CD14-positive monocyte (primary cell): ENCODE measurements around the gene JUP. TPM values are rescaled to one million over a fixed set of nuclear protein-coding genes. Genes with fewer than 3 reads are reported as not detected.

Experiments
- DNase-seq, 3 donors: peaks; one replicate each; pipeline ENCODE4 v3.0.0-alpha.2; 2011 to 2022
- H2AFZ ChIP-seq: 2 replicates; pipeline ENCODE4 v1.6.0; 2012; ENCODE audit warnings: mild to moderate bottlenecking, low read depth, low read length, inconsistent platforms; ENCODE audit not compliant: insufficient read depth, poor library complexity, severe bottlenecking
- H3K27ac ChIP-seq, 2 donors: 1 replicate in 1 of 2; 2 replicates in 1 of 2; pipeline ENCODE4 v1.5.1; 2012 to 2013; ENCODE audit warnings: low read length in 2 of 2, control low read depth in 1 of 2, inconsistent platforms in 1 of 2, low read depth in 1 of 2, mild to moderate bottlenecking in 1 of 2
- H3K27me3 ChIP-seq, 2 donors: one replicate each; pipeline versions ENCODE4 v1.6.0 to v1.6.1; 2011 to 2013; ENCODE audit warnings: low read length in 2 of 2; ENCODE audit not compliant: control insufficient read depth in 2 of 2, insufficient read depth in 2 of 2
- H3K36me3 ChIP-seq, 2 donors: replicated peaks in 1 of 2; 1 replicate in 1 of 2; 2 replicates in 1 of 2; pipeline versions ENCODE4 v1.5.1 to v1.6.1; 2012 to 2013; ENCODE audit warnings: low read length in 2 of 2, control low read depth in 1 of 2, inconsistent platforms in 1 of 2, mild to moderate bottlenecking in 1 of 2; ENCODE audit not compliant: insufficient read depth in 2 of 2, control insufficient read depth in 1 of 2
- H3K4me1 ChIP-seq, 2 donors: 1 replicate in 1 of 2; 2 replicates in 1 of 2; pipeline versions ENCODE4 v1.5.1 to v1.6.1; 2012 to 2013; ENCODE audit warnings: low read length in 2 of 2, control low read depth in 1 of 2, inconsistent platforms in 1 of 2, mild to moderate bottlenecking in 1 of 2, moderate library complexity in 1 of 2; ENCODE audit not compliant: insufficient read depth in 2 of 2, control insufficient read depth in 1 of 2
- H3K4me2 ChIP-seq: replicated peaks from 2 replicates; pipeline ENCODE3; 2012; ENCODE audit warnings: low read length, moderate library complexity, mild to moderate bottlenecking; ENCODE audit not compliant: poor library complexity, severe bottlenecking; ENCODE audit errors: extremely low read depth
- H3K4me3 ChIP-seq, 3 experiments: fragments of 200-600 bp in 1 of 3; sonication (generic) in 1 of 3; replicated peaks in 1 of 3; 1 replicate in 2 of 3; 2 replicates in 1 of 3; pipeline ENCODE4 v1.5.1; 2011 to 2013; ENCODE audit warnings: low read length in 3 of 3, mild to moderate bottlenecking in 3 of 3, control low read depth in 2 of 3, low read depth in 2 of 3, inconsistent platforms in 1 of 3, moderate library complexity in 1 of 3
- H3K79me2 ChIP-seq: 2 replicates; pipeline ENCODE4 v1.6.0; 2012; ENCODE audit warnings: mild to moderate bottlenecking, control low read depth, inconsistent platforms, low read length, moderate library complexity; ENCODE audit not compliant: insufficient read depth
- H3K9ac ChIP-seq: 2 replicates; pipeline ENCODE4 v1.6.0; 2017; ENCODE audit warnings: low read length, mild to moderate bottlenecking; ENCODE audit not compliant: insufficient read depth, poor library complexity, severe bottlenecking
- H3K9me3 ChIP-seq, 2 donors: replicated peaks in 1 of 2; 1 replicate in 1 of 2; 2 replicates in 1 of 2; pipeline versions ENCODE4 v1.5.1 to v1.6.1; 2012 to 2013; ENCODE audit warnings: low read length in 2 of 2, control low read depth in 1 of 2; ENCODE audit not compliant: control insufficient read depth in 1 of 2, insufficient read depth in 1 of 2
- H4K20me1 ChIP-seq: 2 replicates; pipeline ENCODE4 v1.6.0; 2012; ENCODE audit warnings: mild to moderate bottlenecking, low read length, control low read depth, moderate library complexity; ENCODE audit not compliant: insufficient read depth
- H3K27ac Mint-ChIP-seq, 7 donors: one replicate each; pipeline ENCODE4 v1.8.0; 2020; ENCODE audit warnings: mild to moderate bottlenecking in 7 of 7, mixed read lengths in 7 of 7, moderate library complexity in 6 of 7, inconsistent platforms in 2 of 7
- H3K27me3 Mint-ChIP-seq, 3 donors: one replicate each; pipeline ENCODE4 v1.8.0; 2021 to 2022; ENCODE audit warnings: low read depth in 3 of 3, mild to moderate bottlenecking in 3 of 3, mixed read lengths in 3 of 3, moderate library complexity in 3 of 3, inconsistent platforms in 1 of 3
- H3K36me3 Mint-ChIP-seq, 2 donors: one replicate each; pipeline ENCODE4 v1.8.0; 2020; ENCODE audit warnings: mixed read lengths in 2 of 2, inconsistent platforms in 1 of 2, mild to moderate bottlenecking in 1 of 2
- H3K4me1 Mint-ChIP-seq: one replicate; pipeline ENCODE4 v1.8.0; 2020; ENCODE audit warnings: mild to moderate bottlenecking, mixed read lengths
- H3K4me3 Mint-ChIP-seq, 2 donors: one replicate each; pipeline ENCODE4 v1.8.0; 2020; ENCODE audit warnings: mild to moderate bottlenecking in 2 of 2, mixed read lengths in 2 of 2, moderate library complexity in 1 of 2
- H3K9me3 Mint-ChIP-seq, 7 donors: one replicate each; pipeline ENCODE4 v1.8.0; 2020 to 2022; ENCODE audit warnings: mixed read lengths in 7 of 7, mild to moderate bottlenecking in 6 of 7, moderate library complexity in 6 of 7, inconsistent platforms in 2 of 7
- WGBS: methylation state at CpG from one replicate; pipeline ENCODE4 v1.1.5; 2013; ENCODE audit warnings: missing lambda C conversion rate; ENCODE audit not compliant: insufficient coverage; 5-methylcytosine and 5-hydroxymethylcytosine counted together
- intact Hi-C, 2 donors: fragments of 100-400 bp; cut with micrococcal nuclease; formaldehyde crosslinking; loops; one replicate each; pipeline versions ENCODE4 v1.15.0 to v1.15.1; 2023
- polyA plus RNA-seq, 3 donors: library from polyadenylated mRNA; depleted of rRNA in 1 of 3; unstranded in 2 of 3; stranded (reverse) in 1 of 3; fragments of 300-500 nt in 2 of 3; fragments of >200 nt in 1 of 3; fragmentation: Illumina TruSeq in 2 of 3; gene quantifications; 1 replicate in 2 of 3; 2 replicates in 1 of 3; pipeline ENCODE4 v1.2.3, GENCODE V29; 2012 to 2021
- TF ChIP-seq, protein P1 (sequence below): fragments of 200-600 bp; IDR thresholded peaks from one replicate; pipeline ENCODE4 v1.8.0; 2022; ENCODE audit warnings: antibody characterized with exemption, mild to moderate bottlenecking

Gene JUP
- polyA plus RNA-seq, 3 donors, result 14.0 to 22.1 (median 15.4) TPM

DNA sequence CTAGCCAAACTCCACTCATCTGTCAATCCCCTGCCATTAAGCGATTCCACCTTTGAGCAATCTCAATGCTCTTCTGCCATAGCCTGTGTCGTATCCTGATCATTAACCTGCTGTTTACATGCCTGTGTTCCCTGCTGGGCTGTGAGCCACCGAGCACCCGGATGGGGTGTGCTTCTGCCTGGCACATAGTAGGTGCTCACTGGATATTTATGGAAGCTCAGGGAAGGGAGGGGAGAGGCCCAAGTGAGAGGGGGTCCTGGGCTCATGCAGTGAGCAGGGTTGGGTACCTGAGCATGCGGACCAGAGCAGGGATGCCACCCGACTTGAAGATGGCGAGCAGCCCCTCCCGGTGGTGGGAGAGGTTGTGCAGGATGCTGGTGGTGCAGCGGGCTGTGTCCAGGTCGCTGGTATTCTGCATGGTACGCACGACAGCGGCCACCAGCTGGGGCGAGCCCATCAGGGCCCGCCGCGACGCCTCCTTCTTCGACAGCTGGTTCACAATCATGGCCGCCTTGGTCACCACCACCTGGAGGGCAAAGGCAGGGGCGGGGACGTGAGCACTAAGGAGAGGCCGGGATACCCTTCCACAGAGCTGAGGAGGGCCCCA lies 17.7 kb downstream of the JUP start:
- H3K27me3 ChIP-seq, result no peaks in the 10 kb centered on the region
- Mint-ChIP-seq H3K9me3 (peaks cover 0 to 2% (median 0%) of the 10 kb centered on the region in 7 donors), H3K27me3 (peaks cover 0 to 6% (median 4%) of the 10 kb centered on the region in 3 donors), H3K4me3 (no peak overlapping the region), H3K36me3 (peaks cover 21 to 32% of the 10 kb centered on the region in 2 donors), H3K27ac (no peak overlapping the region), H3K4me1 (no peaks in the 10 kb centered on the region)
- H3K4me1 ChIP-seq, result no peaks in the 10 kb centered on the region
- TF ChIP-seq, protein P1, sequence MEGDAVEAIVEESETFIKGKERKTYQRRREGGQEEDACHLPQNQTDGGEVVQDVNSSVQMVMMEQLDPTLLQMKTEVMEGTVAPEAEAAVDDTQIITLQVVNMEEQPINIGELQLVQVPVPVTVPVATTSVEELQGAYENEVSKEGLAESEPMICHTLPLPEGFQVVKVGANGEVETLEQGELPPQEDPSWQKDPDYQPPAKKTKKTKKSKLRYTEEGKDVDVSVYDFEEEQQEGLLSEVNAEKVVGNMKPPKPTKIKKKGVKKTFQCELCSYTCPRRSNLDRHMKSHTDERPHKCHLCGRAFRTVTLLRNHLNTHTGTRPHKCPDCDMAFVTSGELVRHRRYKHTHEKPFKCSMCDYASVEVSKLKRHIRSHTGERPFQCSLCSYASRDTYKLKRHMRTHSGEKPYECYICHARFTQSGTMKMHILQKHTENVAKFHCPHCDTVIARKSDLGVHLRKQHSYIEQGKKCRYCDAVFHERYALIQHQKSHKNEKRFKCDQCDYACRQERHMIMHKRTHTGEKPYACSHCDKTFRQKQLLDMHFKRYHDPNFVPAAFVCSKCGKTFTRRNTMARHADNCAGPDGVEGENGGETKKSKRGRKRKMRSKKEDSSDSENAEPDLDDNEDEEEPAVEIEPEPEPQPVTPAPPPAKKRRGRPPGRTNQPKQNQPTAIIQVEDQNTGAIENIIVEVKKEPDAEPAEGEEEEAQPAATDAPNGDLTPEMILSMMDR, result no peak
- H3K9ac ChIP-seq, result no peak overlapping the region
- no peak for DNase-seq
- no peak overlapping the region for H3K27ac ChIP-seq
- H3K36me3 ChIP-seq, result peaks cover 45 to 87% of the 10 kb centered on the region in 2 donors
- no peaks in the 10 kb centered on the region for H3K79me2 ChIP-seq
- no peaks in the 10 kb centered on the region for H3K9me3 ChIP-seq
- H4K20me1 ChIP-seq, result peaks cover 11% of the 10 kb centered on the region
- H2AFZ ChIP-seq, result no peak overlapping the region
- intact Hi-C loops, result no loop called here
- no peak overlapping the region for H3K4me3 ChIP-seq
- WGBS, result 98% methylated on average over 21 of the region's 23 CpGs
- no peak overlapping the region for H3K4me2 ChIP-seq

DNA sequence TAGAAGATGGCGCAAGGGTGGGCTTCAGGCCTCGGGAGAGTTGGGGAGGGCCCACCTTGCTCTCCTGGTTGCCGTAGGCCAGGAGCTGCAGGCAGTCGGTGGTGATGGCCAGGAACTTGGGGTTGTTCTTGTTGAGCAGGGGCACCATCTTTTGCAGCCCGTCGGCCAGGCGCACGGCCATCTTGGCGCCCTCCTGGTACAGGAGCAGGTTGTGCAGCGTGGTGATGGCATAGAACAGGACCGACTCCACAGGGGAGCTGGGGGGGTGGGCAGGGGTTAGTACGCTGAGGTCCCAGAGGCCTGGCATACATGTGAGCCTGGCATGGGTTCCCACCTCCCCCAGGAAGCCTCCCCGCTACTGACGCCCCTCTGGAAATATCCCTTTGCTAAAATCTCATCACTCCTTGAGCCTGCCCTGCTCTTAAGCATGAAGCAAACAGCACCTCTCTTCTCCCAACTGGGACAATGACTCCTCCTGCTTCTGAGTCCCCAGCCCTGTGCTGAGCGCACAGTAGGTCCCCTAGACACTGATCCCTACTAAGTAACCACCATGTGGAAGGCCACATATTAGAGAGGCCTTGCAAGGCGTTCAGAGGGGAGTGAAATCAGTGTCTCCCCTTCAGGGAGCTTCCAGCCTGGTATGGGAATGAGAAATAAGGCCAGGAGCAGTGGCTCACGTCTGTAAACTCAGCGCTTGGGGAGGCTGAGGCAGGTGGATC lies 19.0 kb downstream of the JUP start:
- H3K79me2 ChIP-seq, result no peaks in the 10 kb centered on the region
- peaks cover 7% of the 10 kb centered on the region for H4K20me1 ChIP-seq
- H3K4me3 Mint-ChIP-seq, result no peak overlapping the region
- TF ChIP-seq, protein P1, result no peak
- H3K27me3 ChIP-seq, result no peaks in the 10 kb centered on the region
- no peak for DNase-seq
- H3K36me3 Mint-ChIP-seq, result peaks cover 29 to 40% of the 10 kb centered on the region in 2 donors
- H3K9ac ChIP-seq, result no peak overlapping the region
- intact Hi-C loops, result no loop called here
- no peaks in the 10 kb centered on the region for H3K4me1 ChIP-seq
- H3K9me3 ChIP-seq, result no peaks in the 10 kb centered on the region
- no peak overlapping the region for H3K4me2 ChIP-seq
- no peak overlapping the region for H2AFZ ChIP-seq
- 96% methylated on average over 14 of the region's 18 CpGs for WGBS
- no peaks in the 10 kb centered on the region for H3K4me1 Mint-ChIP-seq
- H3K27ac ChIP-seq, result no peak overlapping the region
- H3K9me3 Mint-ChIP-seq, result peaks cover 0 to 2% (median 0%) of the 10 kb centered on the region in 7 donors
- peaks cover 0 to 6% (median 1%) of the 10 kb centered on the region in 3 donors for H3K27me3 Mint-ChIP-seq
- H3K36me3 ChIP-seq, result peaks cover 58 to 92% of the 10 kb centered on the region in 2 donors
- no peak overlapping the region for H3K4me3 ChIP-seq
- H3K27ac Mint-ChIP-seq, result no peak overlapping the region
